WTC11 (cell line): ENCODE data around the gene MYO3A. TPM values are rescaled to one million over a fixed set of nuclear protein-coding genes. Genes with fewer than 3 reads are reported as not detected.

Experiments
- ATAC-seq: fragments of 200-7000 bp; cut with Tn5 transposase; 2 replicates; pipeline ENCODE4 v1.10.0; 2021; ENCODE audit warnings: mild to moderate bottlenecking, moderate library complexity
- CTCF ChIA-PET: fragments of 300-600 bp; sonication (Branson Sonifier 250); formaldehyde crosslinking; loops from one replicate; lab custom pipeline; 2021; ENCODE audit warnings: antibody characterized with exemption; lab: Charles Lee
- POLR2A ChIA-PET: fragments of 350-600 bp; sonication (Branson Sonifier 250); formaldehyde crosslinking; loops from one replicate; lab custom pipeline; 2021; ENCODE audit warnings: antibody characterized with exemption; lab: Charles Lee
- DNase-seq: peaks from one replicate; pipeline ENCODE4 v3.0.0; 2021; ENCODE audit warnings: low spot score
- H3K27ac Mint-ChIP-seq: 2 replicates; pipeline ENCODE4 v1.8.0; 2021; ENCODE audit warnings: mixed read lengths
- H3K27me3 Mint-ChIP-seq: 2 replicates; pipeline ENCODE4 v1.8.0; 2021; ENCODE audit warnings: low read depth, mild to moderate bottlenecking, moderate library complexity, mixed read lengths
- H3K36me3 Mint-ChIP-seq: 2 replicates; pipeline ENCODE4 v1.8.0; 2021; ENCODE audit warnings: mixed read lengths
- H3K4me1 Mint-ChIP-seq: 2 replicates; pipeline ENCODE4 v1.8.0; 2022; ENCODE audit warnings: mixed read lengths
- H3K4me3 Mint-ChIP-seq: 2 replicates; pipeline ENCODE4 v1.8.0; 2021; ENCODE audit warnings: mild to moderate bottlenecking, moderate library complexity, mixed read lengths
- H3K9me3 Mint-ChIP-seq: 2 replicates; pipeline ENCODE4 v1.8.0; 2021; ENCODE audit warnings: mixed read lengths
- ATF1 ChIP-seq: sonication (generic); formaldehyde crosslinking; IDR thresholded peaks from 2 replicates; pipeline ENCODE4 v1.8.1; 2023; ENCODE audit warnings: mild to moderate bottlenecking, moderate library complexity, missing genetic modification reagents
- CBFB ChIP-seq: sonication (generic); formaldehyde crosslinking; IDR thresholded peaks from 2 replicates; pipeline ENCODE4 v1.8.1; 2022; ENCODE audit warnings: mild to moderate bottlenecking, low read depth, missing genetic modification reagents
- CDX4 ChIP-seq: fragments of 250-450 bp; sonication (Bioruptor Pico); IDR thresholded peaks from 2 replicates; pipeline ENCODE4 v1.9.0; 2021; ENCODE audit warnings: moderate library complexity, mild to moderate bottlenecking, inconsistent platforms, borderline replicate concordance
- E2F1 ChIP-seq: sonication (generic); formaldehyde crosslinking; IDR thresholded peaks from 2 replicates; pipeline ENCODE4 v1.8.0; 2022; ENCODE audit warnings: mild to moderate bottlenecking, missing genetic modification reagents
- E2F4 ChIP-seq: sonication (generic); formaldehyde crosslinking; IDR thresholded peaks from 2 replicates; pipeline ENCODE4 v1.8.1; 2022; ENCODE audit warnings: low read depth, mild to moderate bottlenecking, moderate library complexity, missing genetic modification reagents, borderline replicate concordance
- ELF4 ChIP-seq: sonication (generic); formaldehyde crosslinking; IDR thresholded peaks from 2 replicates; pipeline ENCODE4 v1.8.1; 2022; ENCODE audit warnings: low read depth, mild to moderate bottlenecking, moderate library complexity, missing genetic modification reagents
- FOXJ3 ChIP-seq: sonication (generic); formaldehyde crosslinking; IDR thresholded peaks from 2 replicates; pipeline ENCODE4 v1.9.0; 2021; ENCODE audit warnings: missing genetic modification reagents, mild to moderate bottlenecking, borderline replicate concordance
- FOXP4 ChIP-seq: sonication (generic); formaldehyde crosslinking; IDR thresholded peaks from 2 replicates; pipeline ENCODE4 v1.8.0; 2022; ENCODE audit warnings: mild to moderate bottlenecking, missing genetic modification reagents
- NFYB ChIP-seq: sonication (generic); formaldehyde crosslinking; conservative IDR thresholded peaks from 2 replicates; pipeline ENCODE4 v1.8.0; 2022; ENCODE audit warnings: low read depth, missing genetic modification reagents
- STAT6 ChIP-seq: sonication (generic); formaldehyde crosslinking; conservative IDR thresholded peaks from 2 replicates; pipeline ENCODE4 v1.8.1; 2023; ENCODE audit warnings: mild to moderate bottlenecking, low read depth, missing genetic modification reagents, moderate library complexity
- TCF7 ChIP-seq: sonication (generic); formaldehyde crosslinking; IDR thresholded peaks from 2 replicates; pipeline ENCODE4 v1.8.0; 2022; ENCODE audit warnings: mild to moderate bottlenecking, low read depth, missing genetic modification reagents, moderate library complexity
- ZNF423 ChIP-seq: fragments of 250-450 bp; sonication (Bioruptor Pico); IDR thresholded peaks from 2 replicates; pipeline ENCODE4 v2.1.2; 2022; ENCODE audit warnings: mild to moderate bottlenecking, moderate library complexity
- total RNA-seq: library from RNA; stranded (reverse); gene quantifications from 3 replicates; pipeline ENCODE4 v1.2.3, GENCODE V29; 2021
- TF ChIP-seq, protein P1 (sequence below): fragments of 250-450 bp; sonication (Bioruptor Pico); IDR thresholded peaks from 2 replicates; pipeline ENCODE4 v2.1.2; 2022; ENCODE audit warnings: mild to moderate bottlenecking, moderate library complexity
- TF ChIP-seq, protein P2 (sequence below): sonication (generic); formaldehyde crosslinking; IDR thresholded peaks from 2 replicates; pipeline ENCODE4 v1.8.1; 2022; ENCODE audit warnings: missing genetic modification reagents, borderline replicate concordance
- TF ChIP-seq, protein P3 (sequence below): sonication (generic); formaldehyde crosslinking; IDR thresholded peaks from 2 replicates; pipeline ENCODE4 v1.8.1; 2023; ENCODE audit warnings: mild to moderate bottlenecking, missing genetic modification reagents
- TF ChIP-seq, protein P4 (sequence below): sonication (generic); formaldehyde crosslinking; IDR thresholded peaks from 2 replicates; pipeline ENCODE4 v1.8.1; 2022; ENCODE audit warnings: low read depth, missing genetic modification reagents, borderline replicate concordance

The MYO3A gene
- total RNA-seq, 1 experiment from 2014 or later, result 3.7 TPM

DNA sequence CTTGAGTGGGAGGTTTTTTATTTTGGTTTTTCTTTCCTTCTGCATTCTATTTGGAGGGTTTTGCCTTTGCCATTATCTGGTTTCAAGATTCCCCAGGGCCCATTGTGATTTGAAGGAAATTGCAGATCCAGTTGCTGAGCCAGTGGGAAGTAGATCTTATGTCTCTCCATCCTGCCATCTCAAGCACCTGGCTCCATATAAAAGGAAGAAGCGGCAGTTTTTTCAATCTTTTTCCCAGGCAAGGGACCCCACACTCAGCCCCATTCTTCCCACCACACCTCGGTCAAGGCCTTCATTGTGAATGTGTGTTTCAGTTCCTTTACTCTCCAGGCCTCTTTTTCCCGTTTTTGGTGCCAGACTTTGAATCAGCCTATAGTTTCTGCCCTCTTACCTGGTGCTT, 95.8 kb downstream of the MYO3A start:
- ChIA-PET POLR2A (no interaction called here), CTCF (no interaction called here)
- TF ChIP-seq TCF7 (CRISPR knock-in tag) (no peak), FOXP4 (CRISPR knock-in tag) (no peak), ATF1 (CRISPR knock-in tag) (no peak), E2F1 (CRISPR knock-in tag) (no peak), STAT6 (CRISPR knock-in tag) (no peak), CBFB (CRISPR knock-in tag) (no peak), ZNF423 (CRISPR knock-in tag) (no peak), ELF4 (CRISPR knock-in tag) (no peak), E2F4 (CRISPR knock-in tag) (no peak), NFYB (CRISPR knock-in tag) (no peak), CDX4 (no peak), FOXJ3 (CRISPR knock-in tag) (no peak)
- TF ChIP-seq, protein P1, sequence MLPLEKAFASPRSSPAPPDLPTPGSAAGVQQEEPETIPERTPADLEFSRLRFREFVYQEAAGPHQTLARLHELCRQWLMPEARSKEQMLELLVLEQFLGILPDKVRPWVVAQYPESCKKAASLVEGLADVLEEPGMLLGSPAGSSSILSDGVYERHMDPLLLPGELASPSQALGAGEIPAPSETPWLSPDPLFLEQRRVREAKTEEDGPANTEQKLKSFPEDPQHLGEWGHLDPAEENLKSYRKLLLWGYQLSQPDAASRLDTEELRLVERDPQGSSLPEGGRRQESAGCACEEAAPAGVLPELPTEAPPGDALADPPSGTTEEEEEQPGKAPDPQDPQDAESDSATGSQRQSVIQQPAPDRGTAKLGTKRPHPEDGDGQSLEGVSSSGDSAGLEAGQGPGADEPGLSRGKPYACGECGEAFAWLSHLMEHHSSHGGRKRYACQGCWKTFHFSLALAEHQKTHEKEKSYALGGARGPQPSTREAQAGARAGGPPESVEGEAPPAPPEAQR (CRISPR knock-in tag), result no peak
- TF ChIP-seq, protein P2, sequence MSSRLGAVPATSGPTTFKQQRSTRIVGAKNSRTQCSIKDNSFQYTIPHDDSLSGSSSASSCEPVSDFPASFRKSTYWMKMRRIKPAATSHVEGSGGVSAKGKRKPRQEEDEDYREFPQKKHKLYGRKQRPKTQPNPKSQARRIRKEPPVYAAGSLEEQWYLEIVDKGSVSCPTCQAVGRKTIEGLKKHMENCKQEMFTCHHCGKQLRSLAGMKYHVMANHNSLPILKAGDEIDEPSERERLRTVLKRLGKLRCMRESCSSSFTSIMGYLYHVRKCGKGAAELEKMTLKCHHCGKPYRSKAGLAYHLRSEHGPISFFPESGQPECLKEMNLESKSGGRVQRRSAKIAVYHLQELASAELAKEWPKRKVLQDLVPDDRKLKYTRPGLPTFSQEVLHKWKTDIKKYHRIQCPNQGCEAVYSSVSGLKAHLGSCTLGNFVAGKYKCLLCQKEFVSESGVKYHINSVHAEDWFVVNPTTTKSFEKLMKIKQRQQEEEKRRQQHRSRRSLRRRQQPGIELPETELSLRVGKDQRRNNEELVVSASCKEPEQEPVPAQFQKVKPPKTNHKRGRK (CRISPR knock-in tag), result no peak
- TF ChIP-seq, protein P3, sequence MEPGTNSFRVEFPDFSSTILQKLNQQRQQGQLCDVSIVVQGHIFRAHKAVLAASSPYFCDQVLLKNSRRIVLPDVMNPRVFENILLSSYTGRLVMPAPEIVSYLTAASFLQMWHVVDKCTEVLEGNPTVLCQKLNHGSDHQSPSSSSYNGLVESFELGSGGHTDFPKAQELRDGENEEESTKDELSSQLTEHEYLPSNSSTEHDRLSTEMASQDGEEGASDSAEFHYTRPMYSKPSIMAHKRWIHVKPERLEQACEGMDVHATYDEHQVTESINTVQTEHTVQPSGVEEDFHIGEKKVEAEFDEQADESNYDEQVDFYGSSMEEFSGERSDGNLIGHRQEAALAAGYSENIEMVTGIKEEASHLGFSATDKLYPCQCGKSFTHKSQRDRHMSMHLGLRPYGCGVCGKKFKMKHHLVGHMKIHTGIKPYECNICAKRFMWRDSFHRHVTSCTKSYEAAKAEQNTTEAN (CRISPR knock-in tag), result no peak
- TF ChIP-seq, protein P4, sequence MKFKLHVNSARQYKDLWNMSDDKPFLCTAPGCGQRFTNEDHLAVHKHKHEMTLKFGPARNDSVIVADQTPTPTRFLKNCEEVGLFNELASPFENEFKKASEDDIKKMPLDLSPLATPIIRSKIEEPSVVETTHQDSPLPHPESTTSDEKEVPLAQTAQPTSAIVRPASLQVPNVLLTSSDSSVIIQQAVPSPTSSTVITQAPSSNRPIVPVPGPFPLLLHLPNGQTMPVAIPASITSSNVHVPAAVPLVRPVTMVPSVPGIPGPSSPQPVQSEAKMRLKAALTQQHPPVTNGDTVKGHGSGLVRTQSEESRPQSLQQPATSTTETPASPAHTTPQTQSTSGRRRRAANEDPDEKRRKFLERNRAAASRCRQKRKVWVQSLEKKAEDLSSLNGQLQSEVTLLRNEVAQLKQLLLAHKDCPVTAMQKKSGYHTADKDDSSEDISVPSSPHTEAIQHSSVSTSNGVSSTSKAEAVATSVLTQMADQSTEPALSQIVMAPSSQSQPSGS, result no peak
- Mint-ChIP-seq H3K27me3 (no peaks in the 10 kb centered on the region), H3K27ac (peak overlapping the region; percentile 92), H3K9me3 (no peaks in the 10 kb centered on the region), H3K4me1 (peaks cover 43% of the 10 kb centered on the region), H3K4me3 (peak overlapping the region; percentile 27), H3K36me3 (no peaks in the 10 kb centered on the region)
- DNase-seq (no peak), ATAC-seq (peak; percentile 51)
